ENCODE results near the gene CRACR2B.

DNA sequence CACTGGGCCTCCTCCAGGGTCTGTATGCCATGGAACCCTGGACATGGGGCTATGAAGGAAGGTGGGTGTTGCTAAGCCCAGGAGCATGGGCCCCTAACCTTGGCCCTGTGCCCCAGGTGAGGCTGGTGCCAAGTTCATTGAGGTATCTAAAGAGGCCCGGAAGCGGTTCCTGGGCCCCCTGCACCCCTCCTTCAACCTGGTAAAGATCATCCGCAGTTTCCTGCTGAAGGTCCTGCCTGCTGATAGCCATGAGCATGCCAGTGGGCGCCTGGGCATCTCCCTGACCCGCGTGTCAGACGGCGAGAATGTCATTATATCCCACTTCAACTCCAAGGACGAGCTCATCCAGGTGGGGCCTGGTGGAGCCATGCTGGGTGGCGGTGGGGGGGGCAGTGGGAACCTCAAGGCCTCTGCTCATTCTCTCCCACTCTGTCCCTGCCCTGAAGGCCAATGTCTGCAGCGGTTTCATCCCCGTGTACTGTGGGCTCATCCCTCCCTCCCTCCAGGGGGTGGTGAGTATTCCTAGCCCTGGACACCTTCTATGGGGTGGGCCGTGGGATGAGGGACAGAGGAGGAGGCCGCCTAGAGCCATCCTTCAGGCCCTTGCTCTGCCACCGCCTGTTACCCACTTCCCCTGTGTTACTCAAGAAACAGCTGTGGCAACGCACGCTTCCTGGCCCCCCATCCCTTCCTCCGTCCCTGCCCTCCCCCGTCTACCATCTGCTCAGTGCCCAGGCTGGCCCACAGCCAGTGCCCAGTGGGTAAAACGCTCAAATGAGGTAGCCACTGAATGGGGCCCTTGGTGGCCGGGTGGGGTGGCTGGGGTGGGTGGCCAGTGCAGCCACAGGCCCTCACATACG lies 6.0 kb upstream of the CRACR2B start:
- TF ChIP-seq, protein P1, sequence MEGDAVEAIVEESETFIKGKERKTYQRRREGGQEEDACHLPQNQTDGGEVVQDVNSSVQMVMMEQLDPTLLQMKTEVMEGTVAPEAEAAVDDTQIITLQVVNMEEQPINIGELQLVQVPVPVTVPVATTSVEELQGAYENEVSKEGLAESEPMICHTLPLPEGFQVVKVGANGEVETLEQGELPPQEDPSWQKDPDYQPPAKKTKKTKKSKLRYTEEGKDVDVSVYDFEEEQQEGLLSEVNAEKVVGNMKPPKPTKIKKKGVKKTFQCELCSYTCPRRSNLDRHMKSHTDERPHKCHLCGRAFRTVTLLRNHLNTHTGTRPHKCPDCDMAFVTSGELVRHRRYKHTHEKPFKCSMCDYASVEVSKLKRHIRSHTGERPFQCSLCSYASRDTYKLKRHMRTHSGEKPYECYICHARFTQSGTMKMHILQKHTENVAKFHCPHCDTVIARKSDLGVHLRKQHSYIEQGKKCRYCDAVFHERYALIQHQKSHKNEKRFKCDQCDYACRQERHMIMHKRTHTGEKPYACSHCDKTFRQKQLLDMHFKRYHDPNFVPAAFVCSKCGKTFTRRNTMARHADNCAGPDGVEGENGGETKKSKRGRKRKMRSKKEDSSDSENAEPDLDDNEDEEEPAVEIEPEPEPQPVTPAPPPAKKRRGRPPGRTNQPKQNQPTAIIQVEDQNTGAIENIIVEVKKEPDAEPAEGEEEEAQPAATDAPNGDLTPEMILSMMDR (conservative IDR thresholded peaks at IDR 0.05; ENCODE audit: low read length) = no peak
- no peak for TF ChIP-seq EZH2phosphoT487 (IDR thresholded peaks at IDR 0.05; ENCODE audit: borderline replicate concordance)

Data from Loucy (cell line).